TTC549 (cell line): Measurements from ENCODE around the gene RNU1-1.
"Not testable (repeated sequence)": the region's sequence is repeated elsewhere in the genome, so short reads cannot be mapped to it uniquely, and the experiment has no call there.

Source experiments
- FAIRE-seq: peaks from 2 replicates; lab custom pipeline; 2012; peaks lifted over from hg19 to GRCh38; lab: Jason Lieb, UNC

The RNU1-1 gene

GRCh38 chr1:16521679-16522078 lies 7.6 kb upstream of the RNU1-1 start:
- FAIRE-seq, result not testable (repeated sequence)

GRCh38 chr1:16521288-16521583 lies 7.2 kb upstream of the RNU1-1 start:
- no peak for FAIRE-seq

- FAIRE-seq, result not testable (repeated sequence)
Observed at GRCh38 chr1:16520435-16521287, 6.6 kb upstream of the RNU1-1 start.

- FAIRE-seq, result not testable (repeated sequence)
Observed at GRCh38 chr1:16519255-16519951, 5.3 kb upstream of the RNU1-1 start.

GRCh38 chr1:16518913-16519254 lies 4.8 kb upstream of the RNU1-1 start:
- FAIRE-seq, result not testable (repeated sequence)

- not testable (repeated sequence) for FAIRE-seq
Observed at GRCh38 chr1:16516694-16517410, 2.8 kb upstream of the RNU1-1 start.

GRCh38 chr1:16513412-16514106 lies 526 bp downstream of the RNU1-1 start:
- FAIRE-seq, result not testable (repeated sequence)

- not testable (repeated sequence) for FAIRE-seq
Observed at GRCh38 chr1:16512624-16513411, 1.3 kb downstream of the RNU1-1 start.

- FAIRE-seq, result not testable (repeated sequence)
Observed at GRCh38 chr1:16511926-16512325, 2.2 kb downstream of the RNU1-1 start.

- not testable (repeated sequence) for FAIRE-seq
Observed at GRCh38 chr1:16508861-16509445, 5.1 kb downstream of the RNU1-1 start.

GRCh38 chr1:16506364-16507136 lies 7.5 kb downstream of the RNU1-1 start:
- FAIRE-seq, result not testable (repeated sequence)

- not testable (repeated sequence) for FAIRE-seq
Observed at GRCh38 chr1:16505870-16506269, 8.2 kb downstream of the RNU1-1 start.

GRCh38 chr1:16503494-16503893 lies 10.6 kb downstream of the RNU1-1 start:
- no peak for FAIRE-seq

- not testable (repeated sequence) for FAIRE-seq
Observed at GRCh38 chr1:16501446-16501845, 12.6 kb downstream of the RNU1-1 start.

GRCh38 chr1:16500975-16501374 lies 13.1 kb downstream of the RNU1-1 start:
- not testable (repeated sequence) for FAIRE-seq

- FAIRE-seq, result not testable (repeated sequence)
Observed at GRCh38 chr1:16500466-16500865, 13.6 kb downstream of the RNU1-1 start.

- FAIRE-seq, result no peak
Observed at GRCh38 chr1:16498573-16499413, 15.3 kb downstream of the RNU1-1 start.

GRCh38 chr1:16498047-16498446 lies 16.0 kb downstream of the RNU1-1 start:
- not testable (repeated sequence) for FAIRE-seq

GRCh38 chr1:16497474-16497904 lies 16.6 kb downstream of the RNU1-1 start:
- FAIRE-seq, result not testable (repeated sequence)
